Occipital lobe (tissue), 2 donors: ENCODE data around the gene SKIC8. TPM values are rescaled to one million over a fixed set of nuclear protein-coding genes. Genes with fewer than 3 reads are reported as not detected.

ENCODE experiments used
- DNase-seq: peaks from one replicate; lab custom pipeline; 2025; lab: John Stamatoyannopoulos, UW
- total RNA-seq: library from RNA; depleted of rRNA; stranded (reverse); fragments of >200 nt; gene quantifications from one replicate; pipeline ENCODE4 v1.2.3, GENCODE V29; 2014

SKIC8 gene
- total RNA-seq, 1 donor from 2014 or later = 55.4 TPM

GRCh38 chr15:78322243-78322642 is 22.8 kb upstream of the SKIC8 start:
- DNase-seq = no peak

- DNase-seq = no peak
Measured at GRCh38 chr15:78321786-78322185, 22.4 kb upstream of the SKIC8 start.

- no peak for DNase-seq
Measured at GRCh38 chr15:78321041-78321570, 21.7 kb upstream of the SKIC8 start.

GRCh38 chr15:78320183-78320582 is 20.8 kb upstream of the SKIC8 start:
- no peak for DNase-seq

GRCh38 chr15:78319588-78319987 is 20.2 kb upstream of the SKIC8 start:
- DNase-seq = no peak

- DNase-seq = no peak
Measured at GRCh38 chr15:78317145-78317836, 17.9 kb upstream of the SKIC8 start.

GRCh38 chr15:78316283-78317083 is 17.1 kb upstream of the SKIC8 start:
- DNase-seq = peak; percentile 55

GRCh38 chr15:78315686-78316282 is 16.4 kb upstream of the SKIC8 start:
- no peak for DNase-seq

- DNase-seq = no peak
Measured at GRCh38 chr15:78314181-78314581, 14.8 kb upstream of the SKIC8 start.

- no peak for DNase-seq
Measured at GRCh38 chr15:78313383-78313782, 14.0 kb upstream of the SKIC8 start.

GRCh38 chr15:78312957-78313356 is 13.5 kb upstream of the SKIC8 start:
- no peak for DNase-seq

GRCh38 chr15:78312536-78312935 is 13.1 kb upstream of the SKIC8 start:
- no peak for DNase-seq

GRCh38 chr15:78311292-78311691 is 11.9 kb upstream of the SKIC8 start:
- DNase-seq = no peak

- DNase-seq = peak; percentile 31
Measured at GRCh38 chr15:78308422-78309032, 9.1 kb upstream of the SKIC8 start.

- DNase-seq = no peak
Measured at GRCh38 chr15:78307976-78308375, 8.6 kb upstream of the SKIC8 start.

- no peak for DNase-seq
Measured at GRCh38 chr15:78306176-78306774, 6.9 kb upstream of the SKIC8 start.

- no peak for DNase-seq
Measured at GRCh38 chr15:78304216-78305066, 5.0 kb upstream of the SKIC8 start.

- DNase-seq = no peak
Measured at GRCh38 chr15:78302579-78303312, 3.3 kb upstream of the SKIC8 start.

- DNase-seq = no peak
Measured at GRCh38 chr15:78301828-78302227, 2.4 kb upstream of the SKIC8 start.

- DNase-seq = no peak
Measured at GRCh38 chr15:78301326-78301725, 1.9 kb upstream of the SKIC8 start.
